ENCODE data around the gene COPE. TPM values are rescaled to one million over a fixed set of nuclear protein-coding genes. Genes with fewer than 3 reads are reported as not detected.

COPE gene
- total RNA-seq, 2 experiments from 2014 or later = 218 to 258 TPM

- Mint-ChIP-seq H3K4me3 (no peak overlapping the region), H3K9me3 (no peaks in the 10 kb centered on the region), H3K27ac (no peak overlapping the region), H3K27me3 (peaks cover 3% of the 10 kb centered on the region), H3K4me1 (no peaks in the 10 kb centered on the region), H3K36me3 (ENCODE audit: low read depth) (no peaks in the 10 kb centered on the region)
- no peak for DNase-seq
- CTCF ChIA-PET = interaction anchor here (1.2 kb wide), 1 partner anchor 30 kb away, joined by 4 read pairs; no protein-coding TSS in a partner anchor
- POLR2A ChIA-PET = no interaction called here
These were observed 29.1 kb upstream of the COPE start for GRCh38 chr19:18948075-18948975.

DNA sequence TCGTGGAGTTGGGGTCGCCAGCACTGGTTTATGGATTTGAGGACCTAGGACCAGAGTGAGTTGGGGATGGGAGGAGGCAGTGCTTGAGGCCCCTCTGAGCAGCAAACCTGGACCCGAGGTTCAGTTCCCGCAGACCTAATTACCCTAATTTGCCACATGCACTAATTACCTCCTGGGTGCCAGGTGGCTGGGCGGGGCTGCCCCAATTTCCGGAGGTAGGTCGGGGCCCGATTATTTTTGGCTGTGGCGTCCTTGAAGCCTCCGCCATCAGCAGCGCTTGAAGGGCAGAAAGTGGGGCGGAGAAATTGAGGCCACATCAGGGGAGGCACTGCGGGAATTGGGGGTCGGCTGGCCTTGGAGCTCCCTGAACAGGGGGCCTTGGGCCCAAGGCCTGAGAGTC, 27.7 kb upstream of the COPE start:
- DNase-seq = no peak
- ChIA-PET CTCF (interaction anchor here (1.0 kb wide), 1 partner anchor 9 kb away, joined by 3 read pairs; no protein-coding TSS in a partner anchor), POLR2A (no interaction called here)
- Mint-ChIP-seq H3K4me1 (no peaks in the 10 kb centered on the region), H3K27ac (no peak overlapping the region), H3K9me3 (no peaks in the 10 kb centered on the region), H3K27me3 (peaks cover 12% of the 10 kb centered on the region), H3K36me3 (ENCODE audit: low read depth) (no peaks in the 10 kb centered on the region), H3K4me3 (no peak overlapping the region)

DNA sequence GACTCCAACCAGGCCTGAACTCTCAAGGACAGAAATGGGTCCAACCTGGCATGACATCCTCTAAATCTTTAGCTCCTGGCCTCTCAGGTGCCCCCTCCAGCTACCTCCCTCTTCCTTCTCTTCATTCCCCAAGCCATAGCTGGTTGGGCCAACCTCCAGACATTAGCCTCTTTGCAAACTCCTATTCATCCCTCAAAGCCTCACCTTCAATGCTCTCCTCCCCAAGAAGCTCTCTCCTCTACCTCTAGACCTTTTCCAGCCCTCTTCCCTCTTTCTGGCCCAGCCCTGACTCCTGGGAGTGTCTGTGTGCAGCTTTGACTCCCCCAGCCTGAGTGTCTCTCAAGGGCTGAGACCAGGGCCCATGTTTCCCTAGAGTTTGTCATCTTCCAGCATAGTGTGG, 27.1 kb upstream of the COPE start:
- ChIA-PET POLR2A (no interaction called here), CTCF (no interaction called here)
- H3K4me1 Mint-ChIP-seq = no peaks in the 10 kb centered on the region
- no peaks in the 10 kb centered on the region for H3K36me3 Mint-ChIP-seq (ENCODE audit: low read depth)
- no peaks in the 10 kb centered on the region for H3K9me3 Mint-ChIP-seq
- DNase-seq = no peak
- no peak overlapping the region for H3K4me3 Mint-ChIP-seq
- peaks cover 14% of the 10 kb centered on the region for H3K27me3 Mint-ChIP-seq
- no peak overlapping the region for H3K27ac Mint-ChIP-seq

- peaks cover 2% of the 10 kb centered on the region for H3K4me1 Mint-ChIP-seq
- ChIA-PET POLR2A (no interaction called here), CTCF (no interaction called here)
- peaks cover 19% of the 10 kb centered on the region for H3K27me3 Mint-ChIP-seq
- H3K36me3 Mint-ChIP-seq (ENCODE audit: low read depth) = no peaks in the 10 kb centered on the region
- no peak overlapping the region for H3K4me3 Mint-ChIP-seq
- peak overlapping the region; percentile 31 for H3K27ac Mint-ChIP-seq
- no peaks in the 10 kb centered on the region for H3K9me3 Mint-ChIP-seq
- no peak for DNase-seq
These were observed 26.1 kb upstream of the COPE start for GRCh38 chr19:18945297-18945696.

- peaks cover 32% of the 10 kb centered on the region for H3K27me3 Mint-ChIP-seq
- POLR2A ChIA-PET = no interaction called here
- H3K9me3 Mint-ChIP-seq = no peaks in the 10 kb centered on the region
- DNase-seq = no peak
- no peaks in the 10 kb centered on the region for H3K36me3 Mint-ChIP-seq (ENCODE audit: low read depth)
- H3K4me3 Mint-ChIP-seq = no peak overlapping the region
- H3K4me1 Mint-ChIP-seq = peaks cover 5% of the 10 kb centered on the region
- no peak overlapping the region for H3K27ac Mint-ChIP-seq
- CTCF ChIA-PET = interaction anchor here (0.6 kb wide), 1 partner anchor 161 kb away, joined by 3 read pairs; no protein-coding TSS in a partner anchor
These were observed 24.3 kb upstream of the COPE start for GRCh38 chr19:18943465-18943864.

GRCh38 chr19:18942692-18943091, 23.5 kb upstream of the COPE start:
- CTCF ChIA-PET = interaction anchor here (0.6 kb wide), 2 partner anchors 160 to 217 kb away, joined by 3 to 6 read pairs; no protein-coding TSS in a partner anchor

DNA sequence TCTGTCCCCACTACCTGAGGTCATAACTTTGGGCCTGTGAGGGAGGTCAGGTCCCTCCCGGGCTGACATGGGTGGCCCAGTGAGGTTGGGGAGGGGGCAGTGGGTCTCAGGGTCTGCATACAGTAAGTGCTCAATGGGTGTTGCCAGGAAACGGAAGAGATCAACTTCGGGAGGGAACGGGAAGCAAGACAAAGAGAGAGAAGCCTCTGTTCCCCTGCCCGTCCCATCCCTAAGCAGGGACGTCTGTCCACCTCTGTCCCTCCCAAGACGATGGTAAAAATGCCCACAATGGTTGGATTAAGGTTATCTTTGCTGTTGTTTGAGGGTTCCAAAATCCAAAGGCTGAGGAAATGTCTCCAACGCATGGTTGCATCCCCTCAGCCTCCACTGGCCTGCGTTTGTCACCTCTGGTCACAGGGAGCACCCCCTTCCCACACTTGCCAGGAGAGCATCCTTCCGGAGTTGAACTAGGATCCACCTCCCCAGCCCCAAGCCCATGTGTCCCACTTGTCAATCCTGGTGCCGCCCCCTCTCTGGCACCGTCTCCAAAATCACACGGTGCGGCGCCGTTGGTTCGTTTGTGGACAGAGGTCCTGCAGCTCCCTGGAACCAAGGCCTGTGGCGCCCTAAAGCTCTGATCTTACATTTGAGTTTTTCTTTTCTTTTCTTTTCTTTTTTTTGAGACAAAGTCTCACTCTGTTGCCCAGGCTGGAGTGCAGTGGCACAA, 22.6 kb upstream of the COPE start:
- no peak overlapping the region for H3K27ac Mint-ChIP-seq
- ChIA-PET CTCF (no interaction called here), POLR2A (no interaction called here)
- DNase-seq = no peak
- peaks cover 32% of the 10 kb centered on the region for H3K27me3 Mint-ChIP-seq
- no peaks in the 10 kb centered on the region for H3K9me3 Mint-ChIP-seq
- peaks cover 5% of the 10 kb centered on the region for H3K4me1 Mint-ChIP-seq
- H3K36me3 Mint-ChIP-seq (ENCODE audit: low read depth) = no peaks in the 10 kb centered on the region
- no peak overlapping the region for H3K4me3 Mint-ChIP-seq

More at GRCh38 chr19:18942692-18943091, 23.5 kb upstream of the COPE start:
- Mint-ChIP-seq H3K4me3 (no peak overlapping the region), H3K27me3 (peaks cover 32% of the 10 kb centered on the region), H3K9me3 (no peaks in the 10 kb centered on the region), H3K36me3 (ENCODE audit: low read depth) (no peaks in the 10 kb centered on the region), H3K4me1 (peaks cover 5% of the 10 kb centered on the region), H3K27ac (no peak overlapping the region)
- POLR2A ChIA-PET = no interaction called here
- DNase-seq = no peak

DNA sequence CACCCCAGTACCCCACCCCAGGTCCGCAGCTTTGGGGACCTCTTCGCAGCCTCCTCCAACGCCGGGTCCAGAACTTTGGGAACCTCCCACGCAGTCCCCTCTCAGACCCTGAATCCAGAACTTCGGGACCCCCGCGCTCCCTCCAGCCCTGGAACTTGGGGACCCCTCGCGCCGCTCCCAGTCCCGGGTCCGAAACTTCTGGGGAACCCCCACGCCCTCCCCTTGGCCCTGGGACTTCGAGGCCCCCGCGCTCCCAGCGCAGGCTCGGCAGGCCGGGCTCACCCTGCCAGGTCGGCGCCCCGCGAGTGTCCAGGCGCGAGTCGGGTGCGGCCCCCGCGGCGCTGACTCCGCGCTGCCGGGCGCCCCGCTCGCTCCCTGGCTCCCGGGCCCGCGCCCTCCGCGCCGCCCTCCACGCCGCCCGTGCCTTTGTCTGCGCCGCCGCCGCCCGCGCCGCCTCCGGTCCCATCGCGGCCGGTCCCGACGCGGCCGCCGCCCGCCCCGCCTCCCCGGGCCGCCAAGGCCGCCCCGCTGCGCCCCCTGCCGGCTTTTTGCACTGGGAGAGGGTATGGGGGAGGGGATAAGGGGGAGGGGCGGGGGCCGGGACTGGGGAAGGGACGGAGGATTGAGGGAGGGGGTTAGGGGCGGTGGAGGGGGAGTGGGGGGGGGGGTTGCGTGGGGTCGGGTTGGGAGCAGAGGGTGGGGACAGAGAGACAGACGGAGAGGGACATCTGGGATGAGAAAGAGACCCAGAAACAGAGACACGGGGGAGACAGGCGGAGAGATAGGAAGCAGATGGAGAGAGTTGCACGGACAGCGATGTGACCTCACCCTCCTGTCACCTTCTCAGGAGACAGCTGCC, 21.8 kb upstream of the COPE start, which contains the start of gene HOMER3:
HOMER3 (minus strand) TSS at position 449 of the 859 bp plus-strand sequence. CDS start 2,235 bp downstream, outside the sequence.
- DNase-seq = peak; percentile 70
- CTCF ChIA-PET = no interaction called here
- H3K27me3 Mint-ChIP-seq = peaks cover 32% of the 10 kb centered on the region
- peaks cover 5% of the 10 kb centered on the region for H3K4me1 Mint-ChIP-seq
- H3K27ac Mint-ChIP-seq = no peak within 1 kb of the TSS
- POLR2A ChIA-PET = no interaction called here
- peak within 1 kb of the TSS; percentile 41 for H3K4me3 Mint-ChIP-seq
- H3K9me3 Mint-ChIP-seq = no peaks in the 10 kb centered on the region
- no peaks in the 10 kb centered on the region for H3K36me3 Mint-ChIP-seq (ENCODE audit: low read depth)

GRCh38 chr19:18939922-18940768, 21.0 kb upstream of the COPE start:
- Mint-ChIP-seq H3K27ac (no peak overlapping the region), H3K27me3 (peaks cover 33% of the 10 kb centered on the region), H3K4me1 (peaks cover 5% of the 10 kb centered on the region), H3K4me3 (peak overlapping the region; percentile 48), H3K36me3 (ENCODE audit: low read depth) (no peaks in the 10 kb centered on the region), H3K9me3 (no peaks in the 10 kb centered on the region)
- CTCF ChIA-PET = no interaction called here
- DNase-seq = no peak
- POLR2A ChIA-PET = no interaction called here

DNA sequence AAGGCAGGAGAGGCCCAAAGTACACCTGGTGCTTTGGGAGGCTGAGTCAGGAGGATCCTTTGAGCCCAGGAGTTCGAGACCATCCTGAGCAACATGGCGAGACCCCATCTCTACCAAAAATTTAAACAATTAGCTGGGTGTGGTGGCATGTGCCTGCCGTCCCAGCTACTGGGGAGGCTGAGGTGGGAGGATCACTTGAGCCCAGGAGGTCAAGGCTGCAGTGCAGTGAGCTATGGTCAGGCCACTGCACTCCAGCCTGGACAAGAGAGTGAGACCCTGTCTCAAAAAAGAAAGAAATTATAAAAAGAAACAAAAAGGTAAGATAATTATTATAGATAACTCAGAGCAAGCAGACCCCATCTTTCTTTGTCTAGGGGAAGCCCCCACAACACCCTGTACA, 20.0 kb upstream of the COPE start:
- POLR2A ChIA-PET = no interaction called here
- Mint-ChIP-seq H3K4me3 (no peak overlapping the region), H3K9me3 (no peaks in the 10 kb centered on the region), H3K27ac (no peak overlapping the region), H3K36me3 (ENCODE audit: low read depth) (no peaks in the 10 kb centered on the region), H3K4me1 (peaks cover 5% of the 10 kb centered on the region), H3K27me3 (peaks cover 35% of the 10 kb centered on the region)
- no peak for DNase-seq
- CTCF ChIA-PET = no interaction called here

GRCh38 chr19:18933297-18933696, 14.1 kb upstream of the COPE start:
- no peak overlapping the region for H3K4me3 Mint-ChIP-seq
- H3K36me3 Mint-ChIP-seq (ENCODE audit: low read depth) = no peaks in the 10 kb centered on the region
- peaks cover 8% of the 10 kb centered on the region for H3K27me3 Mint-ChIP-seq
- no peak for DNase-seq
- no peak overlapping the region for H3K27ac Mint-ChIP-seq
- ChIA-PET POLR2A (no interaction called here), CTCF (interaction anchor here (0.9 to 1.0 kb wide), 2 partner anchors 12 to 346 kb away, joined by 3 read pairs; no protein-coding TSS in a partner anchor)
- no peaks in the 10 kb centered on the region for H3K9me3 Mint-ChIP-seq
- H3K4me1 Mint-ChIP-seq = peaks cover 6% of the 10 kb centered on the region
